ENCODE data around the gene CMYA5.

DNA sequence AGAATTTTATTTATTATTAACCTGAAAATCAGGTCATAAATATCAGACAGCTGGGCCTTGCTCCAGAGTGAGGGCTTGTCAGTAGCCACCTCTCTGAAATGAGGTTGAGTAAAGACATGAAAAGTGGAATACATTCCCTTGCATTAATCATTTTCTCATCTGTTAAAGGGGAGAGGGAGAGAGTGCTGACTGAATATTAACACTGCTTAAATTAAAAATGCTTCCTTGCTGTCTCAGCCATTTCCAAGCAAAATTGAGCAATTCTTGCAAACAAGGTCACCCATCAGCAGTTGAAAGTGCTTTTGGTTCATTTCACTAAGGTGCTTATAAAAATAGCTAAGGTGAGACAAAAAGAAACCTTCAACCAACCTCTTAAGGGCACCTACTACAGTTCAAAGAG lies 102.8 kb downstream of the CMYA5 start:
- TF ChIP-seq ZNF274 (IDR thresholded peaks at IDR 0.05; ENCODE audit: low read depth, low read length) (no peak), SUZ12 (IDR thresholded peaks at IDR 0.05; ENCODE audit: extremely low read depth, insufficient read depth, insufficient read length) (no peak)

Measured in NT2/D1 (cell line).